ENCODE results near the gene RIPPLY3.
A peak's percentile ranks its signal among the peaks of the same experiment; 100 is the strongest.

- peak; percentile 66 for TF ChIP-seq CTCF (conservative IDR thresholded peaks at IDR 0.05; ENCODE audit: low read length)
- no peak for TF ChIP-seq EZH2phosphoT487 (IDR thresholded peaks at IDR 0.05; ENCODE audit: borderline replicate concordance)
Observed at GRCh38 chr21:36989699-36990507, 16.6 kb upstream of the RIPPLY3 start.

Measured in Loucy (cell line).